HepG2 (cell line): ENCODE measurements around the gene ARHGAP21. TPM values are rescaled to one million over a fixed set of nuclear protein-coding genes. Genes with fewer than 3 reads are reported as not detected.

ENCODE experiments used
- AKAP8 ChIP-seq: sonication (generic); formaldehyde crosslinking; IDR thresholded peaks from 2 replicates; pipeline ENCODE4 v1.5.1; 2020; ENCODE audit warnings: mild to moderate bottlenecking, missing genetic modification reagents
- CEBPB ChIP-seq: IDR thresholded peaks from 2 replicates; pipeline ENCODE4 v1.6.1; 2011; ENCODE audit warnings: low read depth, low read length, improper control_type of control experiment, borderline replicate concordance
- EEA1 ChIP-seq: sonication (generic); formaldehyde crosslinking; IDR thresholded peaks from 2 replicates; pipeline ENCODE4 v1.5.1; 2020; ENCODE audit warnings: mild to moderate bottlenecking, missing genetic modification reagents, borderline replicate concordance
- FOXA1 ChIP-seq, 2 experiments: fragments of 450-650 bp in 1 of 2; sonication (generic) in 1 of 2; formaldehyde crosslinking in 1 of 2; IDR thresholded peaks; 2 replicates each; pipeline versions ENCODE4 v1.4.0 to v1.6.1; 2016 to 2020; ENCODE audit warnings: missing genetic modification reagents in 1 of 2
- HDAC2 ChIP-seq: sonication (generic); formaldehyde crosslinking; IDR thresholded peaks from 2 replicates; pipeline ENCODE4 v1.4.0; 2020; ENCODE audit warnings: missing genetic modification reagents
- ISL2 ChIP-seq: sonication (generic); formaldehyde crosslinking; IDR thresholded peaks from 2 replicates; pipeline ENCODE4 v1.5.0; 2020; ENCODE audit warnings: missing genetic modification reagents
- NFKBIZ ChIP-seq: IDR thresholded peaks from 2 replicates; pipeline ENCODE4 v1.6.1; 2018; ENCODE audit warnings: missing genetic modification reagents, missing compliant biosample characterization
- PHF5A ChIP-seq: IDR thresholded peaks from one replicate; pipeline ENCODE4 v1.6.1; 2018; ENCODE audit warnings: low read depth, missing genetic modification reagents; ENCODE audit not compliant: unreplicated experiment
- TAF1 ChIP-seq: sonication (generic); formaldehyde crosslinking; IDR thresholded peaks from 2 replicates; pipeline ENCODE4 v1.4.0; 2020; ENCODE audit warnings: missing genetic modification reagents
- ZBTB20 ChIP-seq: sonication (generic); formaldehyde crosslinking; IDR thresholded peaks from 2 replicates; pipeline ENCODE4 v1.8.1; 2023; ENCODE audit warnings: missing genetic modification reagents, low read depth, mild to moderate bottlenecking, borderline replicate concordance
- ZBTB42 ChIP-seq: sonication (generic); formaldehyde crosslinking; IDR thresholded peaks from 2 replicates; pipeline ENCODE4 v1.5.0; 2020; ENCODE audit warnings: mild to moderate bottlenecking, missing genetic modification reagents
- ZNF431 ChIP-seq: sonication (generic); formaldehyde crosslinking; IDR thresholded peaks from 2 replicates; pipeline ENCODE4 v1.9.0; 2022; ENCODE audit warnings: missing genetic modification reagents, low read depth, mild to moderate bottlenecking, borderline replicate concordance
- ZNF746 ChIP-seq: sonication (generic); formaldehyde crosslinking; IDR thresholded peaks from 2 replicates; pipeline ENCODE4 v1.8.0; 2022; ENCODE audit warnings: mild to moderate bottlenecking, missing genetic modification reagents
- ZNF777 ChIP-seq: sonication (generic); formaldehyde crosslinking; IDR thresholded peaks from 2 replicates; pipeline ENCODE4 v1.4.0; 2020; ENCODE audit warnings: missing genetic modification reagents
- polyA plus RNA-seq, 8 experiments: library from polyadenylated mRNA; depleted of rRNA in 3 of 8; stranded (reverse) in 7 of 8; unstranded in 1 of 8; fragments of >200 nt; fragmentation: Illumina TruSeq in 4 of 8; extraction: Trizol in 4 of 8; gene quantifications; 2 replicates each; pipeline versions ENCODE4 v1.2.1 to v1.2.3, GENCODE V29; 2011 to 2016; ENCODE audit warnings: low read depth in 4 of 8, missing spikeins in 1 of 8, mixed read lengths in 1 of 8; ENCODE audit not compliant: insufficient read depth in 1 of 8
- total RNA-seq, 5 experiments: library from RNA; depleted of rRNA; stranded (reverse); fragments of >200 nt; fragmentation: Illumina TruSeq; extraction: Trizol; gene quantifications; 2 replicates each; pipeline ENCODE4 v1.2.3, GENCODE V29; 2016; ENCODE audit warnings: low read depth in 1 of 5
- TF ChIP-seq, protein P1 (sequence below): IDR thresholded peaks from 2 replicates; pipeline ENCODE4 v1.4.0; 2020; ENCODE audit warnings: mild to moderate bottlenecking, missing genetic modification reagents
- TF ChIP-seq, protein P2 (sequence below): IDR thresholded peaks from 2 replicates; pipeline ENCODE4 v1.6.1; 2016
- TF ChIP-seq, protein P3 (sequence below): sonication (generic); formaldehyde crosslinking; IDR thresholded peaks from 2 replicates; pipeline ENCODE4 v1.4.0; 2020; ENCODE audit warnings: low read depth, mild to moderate bottlenecking, missing genetic modification reagents
- TF ChIP-seq, protein P4 (sequence below): sonication (generic); formaldehyde crosslinking; IDR thresholded peaks from 2 replicates; pipeline ENCODE4 v1.4.0; 2020; ENCODE audit warnings: mild to moderate bottlenecking, missing genetic modification reagents
- TF ChIP-seq, protein P5 (sequence below): sonication (generic); formaldehyde crosslinking; IDR thresholded peaks from 2 replicates; pipeline ENCODE4 v1.4.0; 2020; ENCODE audit warnings: mild to moderate bottlenecking, missing genetic modification reagents, borderline replicate concordance

Gene ARHGAP21
- total and polyA plus RNA-seq, 2 of the 13 experiments (the other 11 are each of a cell fraction or from before 2014, with no cell fraction given): 23.9 to 26.6 TPM

DNA sequence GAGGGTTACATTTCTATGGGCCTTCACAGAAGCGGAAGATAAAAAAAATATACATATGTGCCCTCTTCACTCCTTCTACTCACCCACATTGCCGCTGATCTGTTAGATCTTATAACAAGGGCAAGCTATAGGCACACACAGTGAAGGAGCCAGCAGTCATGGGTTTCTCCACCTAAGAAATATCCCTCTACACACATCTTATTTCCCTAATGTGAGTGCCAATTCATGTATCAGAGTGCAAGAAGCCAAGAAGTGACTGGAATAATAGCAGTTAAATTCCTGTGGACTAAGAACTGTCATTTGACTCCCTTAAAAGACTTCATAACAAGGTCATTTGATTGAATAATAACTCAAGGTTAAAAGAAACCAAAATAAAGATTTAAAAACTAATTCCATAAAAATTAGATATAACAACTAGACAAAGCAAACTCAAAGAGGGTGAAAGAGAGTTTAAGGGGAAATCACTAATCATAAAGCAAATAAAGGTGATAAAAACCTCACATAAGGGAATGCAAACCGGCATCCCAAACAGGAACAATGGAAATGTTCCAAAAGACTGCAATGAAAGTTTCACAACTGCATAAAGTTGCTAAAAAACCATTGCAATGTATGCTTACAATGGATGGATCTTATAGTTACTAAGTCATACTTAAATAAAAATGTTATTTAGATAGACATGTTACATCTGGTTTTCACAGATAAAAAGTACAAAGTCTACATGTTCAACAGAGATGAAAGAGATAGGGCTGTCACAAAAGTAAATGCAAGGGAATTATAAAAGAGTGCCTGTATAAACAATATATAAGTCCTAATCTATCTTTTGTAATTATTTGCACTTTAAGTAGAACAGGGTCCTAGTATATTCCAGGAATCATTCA is 42.8 kb downstream of the ARHGAP21 start (continued):
- TF ChIP-seq, protein P1, sequence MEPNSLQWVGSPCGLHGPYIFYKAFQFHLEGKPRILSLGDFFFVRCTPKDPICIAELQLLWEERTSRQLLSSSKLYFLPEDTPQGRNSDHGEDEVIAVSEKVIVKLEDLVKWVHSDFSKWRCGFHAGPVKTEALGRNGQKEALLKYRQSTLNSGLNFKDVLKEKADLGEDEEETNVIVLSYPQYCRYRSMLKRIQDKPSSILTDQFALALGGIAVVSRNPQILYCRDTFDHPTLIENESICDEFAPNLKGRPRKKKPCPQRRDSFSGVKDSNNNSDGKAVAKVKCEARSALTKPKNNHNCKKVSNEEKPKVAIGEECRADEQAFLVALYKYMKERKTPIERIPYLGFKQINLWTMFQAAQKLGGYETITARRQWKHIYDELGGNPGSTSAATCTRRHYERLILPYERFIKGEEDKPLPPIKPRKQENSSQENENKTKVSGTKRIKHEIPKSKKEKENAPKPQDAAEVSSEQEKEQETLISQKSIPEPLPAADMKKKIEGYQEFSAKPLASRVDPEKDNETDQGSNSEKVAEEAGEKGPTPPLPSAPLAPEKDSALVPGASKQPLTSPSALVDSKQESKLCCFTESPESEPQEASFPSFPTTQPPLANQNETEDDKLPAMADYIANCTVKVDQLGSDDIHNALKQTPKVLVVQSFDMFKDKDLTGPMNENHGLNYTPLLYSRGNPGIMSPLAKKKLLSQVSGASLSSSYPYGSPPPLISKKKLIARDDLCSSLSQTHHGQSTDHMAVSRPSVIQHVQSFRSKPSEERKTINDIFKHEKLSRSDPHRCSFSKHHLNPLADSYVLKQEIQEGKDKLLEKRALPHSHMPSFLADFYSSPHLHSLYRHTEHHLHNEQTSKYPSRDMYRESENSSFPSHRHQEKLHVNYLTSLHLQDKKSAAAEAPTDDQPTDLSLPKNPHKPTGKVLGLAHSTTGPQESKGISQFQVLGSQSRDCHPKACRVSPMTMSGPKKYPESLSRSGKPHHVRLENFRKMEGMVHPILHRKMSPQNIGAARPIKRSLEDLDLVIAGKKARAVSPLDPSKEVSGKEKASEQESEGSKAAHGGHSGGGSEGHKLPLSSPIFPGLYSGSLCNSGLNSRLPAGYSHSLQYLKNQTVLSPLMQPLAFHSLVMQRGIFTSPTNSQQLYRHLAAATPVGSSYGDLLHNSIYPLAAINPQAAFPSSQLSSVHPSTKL (CRISPR knock-in tag): peak; percentile 77
- TF ChIP-seq AKAP8 (CRISPR knock-in tag) (no peak), TAF1 (no peak), EEA1 (CRISPR knock-in tag) (no peak), ISL2 (CRISPR knock-in tag) (peak; percentile 87), FOXA1 (IDR thresholded peaks at IDR 0.05) (0 out of 2 replicates have a peak, but pooled peaks have one; percentile 44), FOXA1 (CRISPR knock-in tag; IDR thresholded peaks at IDR 0.05) (peak; percentile 67), ZBTB42 (no peak), ZNF746 (CRISPR knock-in tag) (no peak), HDAC2 (CRISPR knock-in tag) (no peak), CEBPB (peak; percentile 55; the same call in 1 of the 2 replicates), NFKBIZ (CRISPR knock-in tag) (0 out of 2 replicates have a peak, but pooled peaks have one; percentile 26), ZBTB20 (CRISPR knock-in tag) (no peak), PHF5A (CRISPR knock-in tag) (no peak), ZNF777 (CRISPR knock-in tag) (no peak), ZNF431 (CRISPR knock-in tag) (no peak)
- TF ChIP-seq, protein P2, sequence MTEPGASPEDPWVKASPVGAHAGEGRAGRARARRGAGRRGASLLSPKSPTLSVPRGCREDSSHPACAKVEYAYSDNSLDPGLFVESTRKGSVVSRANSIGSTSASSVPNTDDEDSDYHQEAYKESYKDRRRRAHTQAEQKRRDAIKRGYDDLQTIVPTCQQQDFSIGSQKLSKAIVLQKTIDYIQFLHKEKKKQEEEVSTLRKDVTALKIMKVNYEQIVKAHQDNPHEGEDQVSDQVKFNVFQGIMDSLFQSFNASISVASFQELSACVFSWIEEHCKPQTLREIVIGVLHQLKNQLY (CRISPR knock-in tag): no peak
- TF ChIP-seq, protein P3, sequence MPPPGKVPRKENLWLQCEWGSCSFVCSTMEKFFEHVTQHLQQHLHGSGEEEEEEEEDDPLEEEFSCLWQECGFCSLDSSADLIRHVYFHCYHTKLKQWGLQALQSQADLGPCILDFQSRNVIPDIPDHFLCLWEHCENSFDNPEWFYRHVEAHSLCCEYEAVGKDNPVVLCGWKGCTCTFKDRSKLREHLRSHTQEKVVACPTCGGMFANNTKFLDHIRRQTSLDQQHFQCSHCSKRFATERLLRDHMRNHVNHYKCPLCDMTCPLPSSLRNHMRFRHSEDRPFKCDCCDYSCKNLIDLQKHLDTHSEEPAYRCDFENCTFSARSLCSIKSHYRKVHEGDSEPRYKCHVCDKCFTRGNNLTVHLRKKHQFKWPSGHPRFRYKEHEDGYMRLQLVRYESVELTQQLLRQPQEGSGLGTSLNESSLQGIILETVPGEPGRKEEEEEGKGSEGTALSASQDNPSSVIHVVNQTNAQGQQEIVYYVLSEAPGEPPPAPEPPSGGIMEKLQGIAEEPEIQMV (CRISPR knock-in tag): no peak
- TF ChIP-seq, protein P4, sequence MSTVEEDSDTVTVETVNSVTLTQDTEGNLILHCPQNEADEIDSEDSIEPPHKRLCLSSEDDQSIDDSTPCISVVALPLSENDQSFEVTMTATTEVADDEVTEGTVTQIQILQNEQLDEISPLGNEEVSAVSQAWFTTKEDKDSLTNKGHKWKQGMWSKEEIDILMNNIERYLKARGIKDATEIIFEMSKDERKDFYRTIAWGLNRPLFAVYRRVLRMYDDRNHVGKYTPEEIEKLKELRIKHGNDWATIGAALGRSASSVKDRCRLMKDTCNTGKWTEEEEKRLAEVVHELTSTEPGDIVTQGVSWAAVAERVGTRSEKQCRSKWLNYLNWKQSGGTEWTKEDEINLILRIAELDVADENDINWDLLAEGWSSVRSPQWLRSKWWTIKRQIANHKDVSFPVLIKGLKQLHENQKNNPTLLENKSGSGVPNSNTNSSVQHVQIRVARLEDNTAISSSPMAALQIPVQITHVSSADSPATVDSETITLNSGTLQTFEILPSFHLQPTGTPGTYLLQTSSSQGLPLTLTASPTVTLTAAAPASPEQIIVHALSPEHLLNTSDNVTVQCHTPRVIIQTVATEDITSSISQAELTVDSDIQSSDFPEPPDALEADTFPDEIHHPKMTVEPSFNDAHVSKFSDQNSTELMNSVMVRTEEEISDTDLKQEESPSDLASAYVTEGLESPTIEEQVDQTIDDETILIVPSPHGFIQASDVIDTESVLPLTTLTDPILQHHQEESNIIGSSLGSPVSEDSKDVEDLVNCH (CRISPR knock-in tag): no peak
- TF ChIP-seq, protein P5, sequence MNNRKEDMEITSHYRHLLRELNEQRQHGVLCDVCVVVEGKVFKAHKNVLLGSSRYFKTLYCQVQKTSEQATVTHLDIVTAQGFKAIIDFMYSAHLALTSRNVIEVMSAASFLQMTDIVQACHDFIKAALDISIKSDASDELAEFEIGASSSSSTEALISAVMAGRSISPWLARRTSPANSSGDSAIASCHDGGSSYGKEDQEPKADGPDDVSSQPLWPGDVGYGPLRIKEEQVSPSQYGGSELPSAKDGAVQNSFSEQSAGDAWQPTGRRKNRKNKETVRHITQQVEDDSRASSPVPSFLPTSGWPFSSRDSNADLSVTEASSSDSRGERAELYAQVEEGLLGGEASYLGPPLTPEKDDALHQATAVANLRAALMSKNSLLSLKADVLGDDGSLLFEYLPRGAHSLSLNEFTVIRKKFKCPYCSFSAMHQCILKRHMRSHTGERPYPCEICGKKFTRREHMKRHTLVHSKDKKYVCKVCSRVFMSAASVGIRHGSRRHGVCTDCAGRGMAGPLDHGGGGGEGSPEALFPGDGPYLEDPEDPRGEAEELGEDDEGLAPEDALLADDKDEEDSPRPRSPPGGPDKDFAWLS (CRISPR knock-in tag): no peak
